Fibroblast of mammary gland (primary cell): ENCODE results near the gene DICER1.

ENCODE experiments used
- DNase-seq: peaks from one replicate; pipeline ENCODE4 v3.0.0-alpha.2; 2010; ENCODE audit warnings: low read depth
- H3K4me3 ChIP-seq: 2 replicates; pipeline ENCODE4 v1.5.1; 2011; ENCODE audit warnings: low read depth, mild to moderate bottlenecking, low read length, moderate library complexity; ENCODE audit not compliant: control insufficient read depth
- CTCF ChIP-seq: conservative IDR thresholded peaks from 2 replicates; pipeline ENCODE4 v1.5.1; 2011; ENCODE audit warnings: low read depth, low read length, inconsistent platforms; ENCODE audit not compliant: control insufficient read depth, insufficient read depth

DICER1 gene

GRCh38 chr14:95097385-95097784, 59.9 kb downstream of the DICER1 start:
- DNase-seq = no peak
- H3K4me3 ChIP-seq = no peak overlapping the region
- no peak for TF ChIP-seq CTCF

- no peak overlapping the region for H3K4me3 ChIP-seq
- no peak for TF ChIP-seq CTCF
- DNase-seq = no peak
Observed at GRCh38 chr14:95096476-95096875, 60.9 kb downstream of the DICER1 start.

GRCh38 chr14:95095996-95096395, 61.3 kb downstream of the DICER1 start:
- no peak for DNase-seq
- TF ChIP-seq CTCF = no peak
- no peak overlapping the region for H3K4me3 ChIP-seq

- TF ChIP-seq CTCF = no peak
- peak; percentile 10 for DNase-seq
- H3K4me3 ChIP-seq = no peak overlapping the region
Observed at GRCh38 chr14:95092723-95093122, 64.6 kb downstream of the DICER1 start.

- no peak for DNase-seq
- H3K4me3 ChIP-seq = no peak overlapping the region
- no peak for TF ChIP-seq CTCF
Observed at GRCh38 chr14:95091581-95091980, 65.7 kb downstream of the DICER1 start.

GRCh38 chr14:95088665-95089064, 68.7 kb downstream of the DICER1 start:
- H3K4me3 ChIP-seq = no peak overlapping the region
- TF ChIP-seq CTCF = no peak
- no peak for DNase-seq

- H3K4me3 ChIP-seq = no peak overlapping the region
- TF ChIP-seq CTCF = no peak
- DNase-seq = no peak
Observed at GRCh38 chr14:95087619-95088018, 69.7 kb downstream of the DICER1 start.
